ENCODE measurements around the gene KCNJ15.

The KCNJ15 gene

DNA sequence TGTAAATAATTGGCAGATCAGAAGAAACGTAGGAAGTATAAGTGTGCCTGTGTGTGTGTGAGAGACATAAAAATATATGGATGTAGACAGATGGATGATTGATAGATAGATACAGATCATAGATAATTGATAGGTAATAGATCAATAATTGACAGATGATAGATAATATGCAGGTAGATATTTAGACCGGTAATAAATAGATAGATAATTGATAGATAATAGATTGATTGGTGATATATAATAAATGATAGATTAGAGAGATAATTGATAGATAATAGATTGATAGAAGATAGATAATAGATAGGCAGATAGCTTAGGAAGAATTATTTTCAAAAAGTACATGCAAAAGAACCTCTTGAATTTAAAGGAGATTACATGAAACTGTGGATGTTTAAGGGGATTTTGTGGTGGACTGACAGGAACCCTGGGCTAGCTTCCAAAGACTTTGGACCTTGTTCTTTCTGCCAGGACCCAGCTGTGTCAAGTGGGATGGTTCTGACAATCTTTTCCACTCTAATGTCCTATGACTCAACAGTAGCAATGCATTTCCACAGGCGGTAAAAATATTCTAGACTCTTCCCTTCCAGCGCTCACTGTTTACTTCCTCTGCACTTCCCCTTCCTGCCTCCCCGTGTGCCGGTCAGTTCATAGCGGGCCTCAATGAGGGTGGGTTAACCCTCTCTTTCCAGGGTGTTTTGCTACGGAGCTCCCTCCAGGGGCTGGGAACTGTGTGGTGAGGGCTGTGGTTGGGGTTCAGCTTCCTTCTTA lies 39.4 kb downstream of the KCNJ15 start:
- Mint-ChIP-seq H3K27ac (no peak overlapping the region), H3K36me3 (no peaks in the 10 kb centered on the region), H3K9me3 (ENCODE audit: low read depth) (no peaks in the 10 kb centered on the region), H3K4me3 (no peak overlapping the region), H3K4me1 (ENCODE audit: low read depth) (peaks cover 9% of the 10 kb centered on the region), H3K27me3 (no peaks in the 10 kb centered on the region)

DNA sequence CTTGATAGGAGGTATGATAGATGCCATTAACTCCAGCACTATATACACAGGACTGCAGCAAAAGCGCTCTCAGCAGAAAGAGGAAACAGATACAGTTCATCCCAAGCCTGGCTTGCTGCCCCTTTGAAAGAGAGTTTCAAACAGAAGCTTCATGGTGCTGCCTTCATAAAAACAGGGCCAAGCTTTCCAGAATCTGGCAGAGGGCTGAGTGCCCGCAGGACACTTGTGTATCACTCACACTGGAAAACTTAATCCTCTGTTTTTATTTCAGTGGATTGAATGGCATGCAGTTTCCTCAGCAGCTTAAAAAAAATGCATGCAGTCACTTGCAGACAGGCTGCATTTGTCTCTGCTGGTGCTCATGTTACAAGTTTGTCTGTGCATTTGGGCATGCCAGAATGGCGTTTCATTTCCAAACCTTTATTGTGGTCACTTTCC lies 40.4 kb downstream of the KCNJ15 start:
- H3K4me1 Mint-ChIP-seq (ENCODE audit: low read depth) = peaks cover 9% of the 10 kb centered on the region

DNA sequence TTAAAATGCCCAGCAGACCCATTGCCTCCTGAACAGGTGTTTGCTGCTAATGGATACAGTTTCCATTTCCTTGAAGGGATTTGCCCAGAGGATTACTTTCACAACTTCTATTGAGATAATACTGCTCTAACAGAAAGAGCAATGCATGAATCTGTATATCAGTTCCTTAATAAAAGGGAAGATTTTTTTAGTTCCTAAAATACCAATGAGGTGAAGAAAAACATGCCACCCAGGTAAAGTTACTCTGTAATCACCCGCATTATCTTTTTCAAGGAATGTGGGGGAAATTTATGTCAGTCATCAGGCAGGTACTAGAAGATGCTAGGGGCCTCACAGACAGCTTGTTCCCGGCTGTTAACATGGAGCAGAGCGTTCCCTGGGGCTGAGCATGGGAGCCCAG lies 41.1 kb downstream of the KCNJ15 start:
- H3K9me3 Mint-ChIP-seq (ENCODE audit: low read depth) = no peaks in the 10 kb centered on the region
- H3K27me3 Mint-ChIP-seq = no peaks in the 10 kb centered on the region
- no peak overlapping the region for H3K4me3 Mint-ChIP-seq
- no peak overlapping the region for H3K27ac Mint-ChIP-seq
- H3K36me3 Mint-ChIP-seq = no peaks in the 10 kb centered on the region
- peaks cover 9% of the 10 kb centered on the region for H3K4me1 Mint-ChIP-seq (ENCODE audit: low read depth)

More for the DNA sequence above, 40.4 kb downstream of the KCNJ15 start:
- H3K9me3 Mint-ChIP-seq (ENCODE audit: low read depth) = no peaks in the 10 kb centered on the region
- H3K27me3 Mint-ChIP-seq = no peaks in the 10 kb centered on the region
- no peaks in the 10 kb centered on the region for H3K36me3 Mint-ChIP-seq
- no peak overlapping the region for H3K4me3 Mint-ChIP-seq
- no peak overlapping the region for H3K27ac Mint-ChIP-seq

DNA sequence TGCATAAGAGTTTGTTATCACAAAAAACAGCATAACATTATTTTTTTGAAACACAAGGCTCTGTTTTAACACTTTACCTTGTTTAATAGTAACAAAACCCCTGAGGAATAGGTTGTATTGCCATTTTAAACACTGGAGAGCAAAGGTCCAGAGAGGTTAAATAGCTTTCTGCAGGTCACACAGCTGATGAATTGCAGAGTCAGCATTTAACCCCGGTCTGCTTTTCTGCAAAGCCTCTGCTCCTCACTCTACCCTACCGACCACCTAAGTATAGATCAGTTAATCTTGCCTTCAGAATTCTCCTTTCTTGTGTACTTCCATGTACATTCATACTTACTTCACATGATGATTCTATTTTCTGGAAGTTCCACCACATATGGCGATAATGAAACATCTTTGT lies 42.0 kb downstream of the KCNJ15 start:
- H3K36me3 Mint-ChIP-seq = no peaks in the 10 kb centered on the region
- no peak overlapping the region for H3K4me3 Mint-ChIP-seq
- H3K27me3 Mint-ChIP-seq = no peaks in the 10 kb centered on the region
- H3K4me1 Mint-ChIP-seq (ENCODE audit: low read depth) = peaks cover 9% of the 10 kb centered on the region
- no peaks in the 10 kb centered on the region for H3K9me3 Mint-ChIP-seq (ENCODE audit: low read depth)
- no peak overlapping the region for H3K27ac Mint-ChIP-seq

DNA sequence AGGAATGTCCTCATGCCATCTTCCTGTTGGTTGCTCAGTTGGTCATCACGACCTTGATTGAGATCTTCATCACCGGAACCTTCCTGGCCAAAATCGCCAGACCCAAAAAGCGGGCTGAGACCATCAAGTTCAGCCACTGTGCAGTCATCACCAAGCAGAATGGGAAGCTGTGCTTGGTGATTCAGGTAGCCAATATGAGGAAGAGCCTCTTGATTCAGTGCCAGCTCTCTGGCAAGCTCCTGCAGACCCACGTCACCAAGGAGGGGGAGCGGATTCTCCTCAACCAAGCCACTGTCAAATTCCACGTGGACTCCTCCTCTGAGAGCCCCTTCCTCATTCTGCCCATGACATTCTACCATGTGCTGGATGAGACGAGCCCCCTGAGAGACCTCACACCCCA lies 42.9 kb downstream of the KCNJ15 start:
- Mint-ChIP-seq H3K4me3 (no peak overlapping the region), H3K4me1 (ENCODE audit: low read depth) (peaks cover 7% of the 10 kb centered on the region), H3K27ac (peak overlapping the region; percentile 5), H3K36me3 (no peaks in the 10 kb centered on the region), H3K9me3 (ENCODE audit: low read depth) (no peaks in the 10 kb centered on the region), H3K27me3 (no peaks in the 10 kb centered on the region)

DNA sequence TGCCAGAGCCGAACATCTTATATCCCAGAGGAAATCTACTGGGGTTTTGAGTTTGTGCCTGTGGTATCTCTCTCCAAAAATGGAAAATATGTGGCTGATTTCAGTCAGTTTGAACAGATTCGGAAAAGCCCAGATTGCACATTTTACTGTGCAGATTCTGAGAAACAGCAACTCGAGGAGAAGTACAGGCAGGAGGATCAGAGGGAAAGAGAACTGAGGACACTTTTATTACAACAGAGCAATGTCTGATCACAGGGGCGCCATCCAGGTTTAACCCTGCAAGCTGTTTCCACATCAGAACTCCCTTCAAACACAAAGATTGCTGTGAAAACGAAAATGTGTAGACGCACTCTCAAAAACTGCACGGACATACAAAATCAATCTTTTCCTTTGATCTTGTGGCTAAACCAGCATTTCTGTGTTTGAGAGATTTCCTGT lies 43.4 kb downstream of the KCNJ15 start:
- H3K9me3 Mint-ChIP-seq (ENCODE audit: low read depth) = no peaks in the 10 kb centered on the region
- peaks cover 7% of the 10 kb centered on the region for H3K4me1 Mint-ChIP-seq (ENCODE audit: low read depth)
- H3K27me3 Mint-ChIP-seq = no peaks in the 10 kb centered on the region
- H3K27ac Mint-ChIP-seq = no peak overlapping the region
- H3K36me3 Mint-ChIP-seq = no peaks in the 10 kb centered on the region
- peak overlapping the region; percentile 15 for H3K4me3 Mint-ChIP-seq

DNA sequence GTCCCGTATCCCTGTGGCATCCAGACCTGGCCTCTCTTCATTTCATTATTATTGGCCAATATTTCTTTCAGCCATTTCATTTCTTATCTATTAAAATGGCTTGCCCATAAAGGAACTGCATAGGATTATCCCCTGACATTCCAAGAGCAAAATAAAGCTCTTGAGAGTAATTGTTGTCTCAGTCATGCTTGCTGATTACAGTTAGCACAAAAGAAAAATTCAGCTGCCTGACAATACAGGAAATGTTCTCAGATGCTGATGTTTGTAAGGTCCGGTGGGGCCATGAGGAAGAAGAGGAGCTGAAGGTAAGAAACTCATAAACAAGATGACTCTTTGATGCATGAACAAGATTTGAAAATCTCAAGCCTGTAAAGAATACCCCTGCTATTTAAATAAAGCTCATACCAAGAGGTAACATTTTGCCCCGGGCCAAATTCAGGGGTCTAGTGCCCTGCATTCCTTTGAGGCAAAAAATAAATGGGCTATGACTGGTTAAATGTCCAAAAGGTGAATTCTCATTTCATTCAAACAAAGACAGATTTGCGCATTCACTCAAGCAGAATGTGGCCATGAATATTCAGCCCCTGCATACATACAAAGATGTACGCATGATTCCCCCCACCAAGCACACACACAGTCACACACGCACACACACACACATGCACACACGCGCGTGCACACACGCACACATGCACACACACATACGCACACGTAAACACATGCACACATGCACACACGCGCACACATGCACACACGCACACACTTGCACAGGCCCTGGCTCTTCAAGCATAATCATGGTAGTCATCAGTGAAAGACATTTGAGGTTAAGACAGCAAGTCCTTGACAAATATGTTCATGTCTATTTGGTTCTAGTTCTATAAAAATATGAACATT lies 44.8 kb downstream of the KCNJ15 start:
- Mint-ChIP-seq H3K4me3 (no peak overlapping the region), H3K4me1 (ENCODE audit: low read depth) (peaks cover 10% of the 10 kb centered on the region), H3K36me3 (no peaks in the 10 kb centered on the region), H3K9me3 (ENCODE audit: low read depth) (no peaks in the 10 kb centered on the region), H3K27me3 (no peaks in the 10 kb centered on the region), H3K27ac (no peak overlapping the region)

DNA sequence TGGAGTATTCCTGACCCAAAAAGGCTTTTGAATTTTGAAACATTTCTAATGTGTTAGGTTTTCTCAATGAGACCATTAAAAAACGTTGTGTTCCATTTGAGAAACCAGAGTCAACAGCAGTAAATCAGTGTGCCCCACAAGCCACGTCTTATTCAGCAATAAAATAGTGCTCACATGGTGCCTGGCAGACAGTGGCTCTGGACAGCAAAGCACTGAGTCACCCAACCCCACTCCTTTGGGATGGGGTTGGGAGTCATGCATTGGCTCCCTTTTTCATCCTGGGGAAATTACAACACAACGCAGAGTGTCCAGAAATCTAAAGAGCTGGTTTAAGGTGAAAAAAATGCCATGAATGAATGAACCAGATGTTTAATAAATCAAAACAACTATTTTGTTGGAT lies 46.5 kb downstream of the KCNJ15 start:
- Mint-ChIP-seq H3K27me3 (no peaks in the 10 kb centered on the region), H3K9me3 (ENCODE audit: low read depth) (no peaks in the 10 kb centered on the region), H3K4me1 (ENCODE audit: low read depth) (peaks cover 11% of the 10 kb centered on the region), H3K4me3 (no peak overlapping the region), H3K27ac (no peak overlapping the region), H3K36me3 (no peaks in the 10 kb centered on the region)

DNA sequence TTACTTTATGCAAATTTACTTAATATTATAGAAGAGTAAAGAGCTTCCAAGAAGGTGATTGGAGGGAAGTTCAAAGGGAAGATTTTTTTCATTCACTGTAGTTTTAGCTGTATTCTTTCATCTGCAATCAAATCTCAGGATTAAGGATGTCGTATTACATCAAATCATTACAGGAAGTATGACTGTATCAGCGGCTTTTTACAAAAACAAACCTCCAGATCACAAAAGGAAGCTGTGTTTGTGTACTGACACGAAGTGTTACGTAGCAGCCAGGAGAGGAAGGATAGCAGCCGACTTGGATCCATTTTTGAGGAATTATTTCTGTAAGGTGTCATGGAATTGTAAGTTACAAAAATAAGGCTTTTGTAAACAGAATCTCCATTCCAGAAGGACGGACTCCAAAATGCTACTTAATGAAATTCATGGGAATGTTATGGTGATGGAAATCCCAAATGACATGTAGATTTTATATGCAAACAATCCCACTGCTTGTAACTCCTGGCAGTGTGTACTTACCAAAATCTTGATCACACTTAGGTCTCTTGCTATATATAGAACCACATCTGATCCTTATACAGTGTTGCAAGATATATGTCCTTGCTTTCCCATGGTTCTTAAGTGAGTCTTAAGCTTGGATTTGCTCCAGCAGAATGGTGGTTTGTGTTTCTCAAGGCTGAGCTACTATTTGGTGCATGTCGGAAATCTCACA lies 49.8 kb downstream of the KCNJ15 start:
- H3K9me3 Mint-ChIP-seq (ENCODE audit: low read depth) = no peaks in the 10 kb centered on the region
- no peaks in the 10 kb centered on the region for H3K27me3 Mint-ChIP-seq
- H3K27ac Mint-ChIP-seq = no peak overlapping the region
- no peaks in the 10 kb centered on the region for H3K36me3 Mint-ChIP-seq
- H3K4me1 Mint-ChIP-seq (ENCODE audit: low read depth) = peaks cover 5% of the 10 kb centered on the region
- H3K4me3 Mint-ChIP-seq = no peak overlapping the region

DNA sequence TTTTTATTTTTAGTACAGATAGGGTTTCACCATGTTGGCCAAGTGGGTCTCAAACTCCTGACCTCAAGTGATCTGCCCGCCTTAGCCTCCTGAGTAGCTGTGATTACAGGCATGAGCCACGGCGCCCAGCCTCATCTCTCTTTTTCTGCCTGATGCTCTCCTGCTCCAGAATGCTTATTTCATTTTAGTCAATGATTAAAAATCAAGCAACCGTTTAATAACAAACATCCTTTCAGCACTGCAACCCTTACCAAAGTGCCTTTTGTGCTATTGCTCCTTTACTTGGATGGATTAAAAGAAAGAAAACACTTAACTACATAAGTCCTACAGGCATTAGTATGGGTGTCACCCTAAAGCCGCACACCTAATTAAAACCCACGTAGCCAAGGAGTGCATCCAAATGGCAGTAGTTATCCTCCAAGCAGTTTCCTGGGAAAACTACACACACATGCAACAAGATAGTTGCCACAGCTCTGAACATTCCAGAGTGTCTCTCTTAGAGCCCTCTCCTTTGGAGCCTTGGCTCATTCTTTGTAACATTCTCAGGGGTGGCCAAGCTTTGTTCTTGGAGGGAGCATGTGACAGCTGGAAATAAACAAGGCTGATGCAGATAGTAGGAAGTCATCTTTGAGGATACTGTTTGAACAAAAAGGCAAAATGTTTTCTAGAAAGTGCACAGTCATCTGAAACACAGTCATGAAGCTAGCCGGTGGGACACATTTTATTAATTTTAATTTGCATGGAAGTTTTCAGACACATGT lies 51.2 kb downstream of the KCNJ15 start:
- H3K4me1 Mint-ChIP-seq (ENCODE audit: low read depth) = peaks cover 5% of the 10 kb centered on the region
- no peak overlapping the region for H3K27ac Mint-ChIP-seq
- no peak overlapping the region for H3K4me3 Mint-ChIP-seq
- no peaks in the 10 kb centered on the region for H3K36me3 Mint-ChIP-seq
- H3K9me3 Mint-ChIP-seq (ENCODE audit: low read depth) = no peaks in the 10 kb centered on the region
- H3K27me3 Mint-ChIP-seq = no peaks in the 10 kb centered on the region

DNA sequence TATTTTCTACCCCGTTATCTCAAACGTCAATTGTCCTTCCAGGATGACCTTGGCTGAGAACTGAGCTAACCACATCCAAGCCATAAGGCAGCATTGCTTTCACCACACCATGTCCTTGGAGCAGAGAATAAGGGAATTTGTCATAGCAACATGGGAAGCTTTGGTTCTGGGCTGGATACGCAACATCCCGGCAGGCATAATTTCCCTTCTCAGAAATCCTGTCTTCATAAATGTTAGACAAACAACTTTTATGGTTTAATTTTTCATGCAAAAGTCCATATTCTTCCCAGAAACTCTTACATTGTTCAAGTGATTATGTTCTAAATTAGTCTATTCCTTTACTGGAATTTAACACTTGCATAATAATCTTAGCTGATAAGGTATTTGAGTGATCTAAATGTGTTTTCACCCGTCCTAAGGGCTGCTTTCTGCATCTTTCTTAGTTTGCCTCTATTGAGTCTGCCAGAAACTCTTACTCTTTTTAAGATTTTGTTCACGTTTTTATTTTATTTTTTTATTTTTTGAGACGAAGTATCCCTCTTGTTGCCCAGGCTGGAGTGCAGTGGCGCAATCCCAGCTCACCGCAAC lies 51.8 kb downstream of the KCNJ15 start:
- H3K27ac Mint-ChIP-seq = no peak overlapping the region
- H3K9me3 Mint-ChIP-seq (ENCODE audit: low read depth) = no peaks in the 10 kb centered on the region
- no peak overlapping the region for H3K4me3 Mint-ChIP-seq

DNA sequence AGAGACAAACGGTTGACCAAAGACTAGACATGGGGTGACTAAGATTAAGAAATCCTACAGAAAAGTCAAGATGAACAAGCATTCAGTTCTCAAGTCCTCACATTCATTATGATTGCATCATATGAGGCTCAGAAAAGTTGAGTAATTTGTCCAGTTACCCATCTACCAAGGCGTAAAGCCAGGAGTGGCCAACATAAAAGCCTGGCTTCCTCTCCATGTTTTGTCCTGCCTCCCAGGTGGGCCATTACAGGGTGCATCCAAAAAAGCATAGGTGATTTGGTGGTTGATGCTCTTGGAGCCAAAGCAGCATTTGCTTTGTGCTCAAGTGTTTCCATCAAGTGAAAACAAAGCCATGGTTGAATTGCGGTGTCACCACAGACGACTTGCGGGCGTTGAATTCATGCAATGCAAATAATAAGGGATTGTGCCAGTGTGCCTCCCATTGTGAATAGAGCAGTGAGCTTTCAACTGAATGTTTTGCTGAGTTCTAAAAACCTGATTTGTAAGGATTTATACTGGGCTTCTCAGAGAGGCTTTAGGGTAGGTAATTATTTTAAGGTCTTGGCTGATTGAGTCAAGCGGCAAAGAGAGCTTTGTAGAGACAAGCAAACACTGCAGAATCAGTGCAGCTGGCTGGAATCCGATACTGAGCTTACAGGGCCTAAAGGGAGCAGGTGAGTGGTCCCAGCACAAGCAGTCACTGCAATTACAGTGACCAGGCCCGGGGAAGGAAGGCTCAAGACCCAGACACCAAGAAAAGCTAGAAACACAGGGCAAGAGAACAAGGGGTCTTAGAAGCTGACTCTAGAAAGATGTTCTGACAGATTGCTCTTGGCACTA lies 54.1 kb downstream of the KCNJ15 start:
- no peak overlapping the region for H3K4me3 Mint-ChIP-seq
- no peak overlapping the region for H3K27ac Mint-ChIP-seq
- peaks cover 5% of the 10 kb centered on the region for H3K4me1 Mint-ChIP-seq (ENCODE audit: low read depth)
- H3K36me3 Mint-ChIP-seq = no peaks in the 10 kb centered on the region
- peaks cover 3% of the 10 kb centered on the region for H3K27me3 Mint-ChIP-seq
- no peaks in the 10 kb centered on the region for H3K9me3 Mint-ChIP-seq (ENCODE audit: low read depth)

More for the DNA sequence above, 51.8 kb downstream of the KCNJ15 start:
- H3K36me3 Mint-ChIP-seq = no peaks in the 10 kb centered on the region
- H3K4me1 Mint-ChIP-seq (ENCODE audit: low read depth) = peaks cover 5% of the 10 kb centered on the region
- H3K27me3 Mint-ChIP-seq = peaks cover 3% of the 10 kb centered on the region

DNA sequence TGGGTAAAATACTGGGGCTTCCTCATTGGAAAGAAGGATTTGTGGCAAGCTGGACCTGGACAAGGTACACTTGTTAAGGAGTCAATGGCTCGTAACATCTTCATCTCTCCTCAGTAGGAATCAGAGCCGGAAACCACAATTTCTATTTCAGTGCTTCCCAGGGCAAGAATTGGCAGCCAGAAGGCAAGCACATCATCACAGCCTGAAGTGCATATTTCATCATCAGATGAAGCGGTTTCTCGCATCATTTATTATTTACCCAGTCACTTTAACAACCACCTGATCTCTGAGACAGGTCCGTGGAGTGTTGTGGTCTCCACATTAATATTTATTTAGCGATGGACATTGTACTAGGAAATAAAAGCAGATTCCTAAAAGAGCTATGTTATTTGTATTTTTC lies 55.0 kb downstream of the KCNJ15 start:
- H3K27me3 Mint-ChIP-seq = peaks cover 3% of the 10 kb centered on the region
- H3K4me3 Mint-ChIP-seq = no peak overlapping the region
- H3K4me1 Mint-ChIP-seq (ENCODE audit: low read depth) = no peaks in the 10 kb centered on the region
- no peak overlapping the region for H3K27ac Mint-ChIP-seq
- no peaks in the 10 kb centered on the region for H3K36me3 Mint-ChIP-seq
- no peaks in the 10 kb centered on the region for H3K9me3 Mint-ChIP-seq (ENCODE audit: low read depth)

All from activated naive CD8-positive, alpha-beta T cell (primary cell).